Sigmoid colon (tissue), 4 donors: ENCODE measurements around the gene DHRS11.

Experiments
- CTCF ChIP-seq, 4 experiments: fragments of 450-650 bp in 3 of 4; fragments of 200-600 bp in 1 of 4; IDR thresholded peaks; one replicate each; pipeline ENCODE4 v1.5.1; 2016 to 2019; ENCODE audit warnings: antibody characterized with exemption in 4 of 4, mild to moderate bottlenecking in 3 of 4, moderate library complexity in 2 of 4
- EP300 ChIP-seq, 4 donors: sonication (generic); formaldehyde crosslinking; IDR thresholded peaks; one replicate each; pipeline ENCODE4 v1.6.1; 2017; ENCODE audit warnings: antibody characterized with exemption in 4 of 4
- POLR2AphosphoS5 ChIP-seq, 4 donors: sonication (generic); formaldehyde crosslinking; IDR thresholded peaks; one replicate each; pipeline ENCODE4 v1.6.1; 2017; ENCODE audit warnings: antibody characterized with exemption in 4 of 4

DNA sequence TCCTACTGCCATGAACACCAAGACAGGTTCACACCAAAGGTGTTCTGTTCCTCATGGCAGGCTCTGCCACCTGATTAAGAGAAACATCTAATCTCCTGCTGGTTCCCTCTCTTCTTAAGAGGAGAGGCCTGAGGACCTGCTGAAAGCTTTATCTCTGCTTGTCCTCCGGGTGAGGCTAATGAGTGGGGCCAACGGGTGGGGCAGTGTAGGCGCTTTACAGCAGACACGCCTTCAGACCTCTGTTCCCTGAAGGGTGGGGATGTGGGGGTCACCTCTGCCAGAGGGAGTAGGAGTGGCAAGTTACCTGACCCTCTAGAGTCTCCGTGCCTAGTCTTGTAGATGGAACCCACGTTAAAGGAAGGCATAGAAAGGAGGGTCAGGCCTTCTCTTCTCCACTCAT, 5.5 kb downstream of the DHRS11 start:
- TF ChIP-seq EP300 (IDR thresholded peaks at IDR 0.05) (no peak), CTCF (IDR thresholded peaks at IDR 0.05) (no peak), POLR2AphosphoS5 (IDR thresholded peaks at IDR 0.05) (no peak)
